Hematopoietic multipotent progenitor cell treated with erythropoietin and hydrocortisone succinate and interleukin-3 and kit ligand, for 15 days (in vitro differentiated cells): Measurements from ENCODE around the gene SELENOM.
A peak's percentile ranks its signal among the peaks of the same experiment; 100 is the strongest.

Experiments
- DNase-seq: peaks from one replicate; pipeline ENCODE4 v3.0.0-alpha.2; 2015; ENCODE audit warnings: low spot score

The SELENOM gene, protein sequence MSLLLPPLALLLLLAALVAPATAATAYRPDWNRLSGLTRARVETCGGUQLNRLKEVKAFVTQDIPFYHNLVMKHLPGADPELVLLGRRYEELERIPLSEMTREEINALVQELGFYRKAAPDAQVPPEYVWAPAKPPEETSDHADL

DNA sequence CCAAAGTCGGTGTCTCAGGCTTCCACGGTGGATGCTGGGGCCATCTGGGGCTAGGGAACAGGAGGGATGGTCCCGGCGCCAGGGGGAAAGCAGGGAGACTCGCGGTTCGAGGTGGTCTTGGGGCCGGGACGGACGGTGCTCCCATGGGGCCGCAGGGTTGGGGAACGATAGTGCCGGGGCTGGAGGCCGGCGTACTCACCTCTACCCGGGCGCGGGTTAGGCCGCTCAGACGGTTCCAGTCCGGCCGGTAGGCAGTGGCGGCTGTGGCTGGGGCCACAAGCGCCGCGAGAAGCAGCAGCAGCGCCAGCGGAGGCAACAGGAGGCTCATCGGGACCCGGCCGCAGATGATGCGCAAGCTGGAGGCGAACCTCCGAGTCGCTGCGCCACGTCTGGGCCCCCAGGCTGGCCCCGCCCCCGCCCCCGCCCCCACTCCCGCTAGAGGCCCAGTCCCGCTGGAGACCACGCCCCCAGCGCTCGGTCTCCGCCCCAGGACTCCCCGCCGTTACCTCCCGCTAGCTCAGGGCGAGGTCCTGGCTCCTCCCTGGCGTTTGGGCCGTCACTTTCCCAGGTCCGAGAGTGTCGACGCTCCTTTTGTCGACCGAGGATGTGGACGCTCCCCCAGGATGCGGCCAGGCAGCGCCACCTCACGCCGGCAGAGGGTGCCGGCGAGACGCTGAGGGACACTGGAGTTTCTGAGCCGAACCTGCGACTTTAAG lies at the start of gene SELENOM:
SELENOM (minus strand) TSS at position 391 of the 716 bp plus-strand sequence; CDS start at position 328, 63 bp downstream.
- DNase-seq, result peak; percentile 87

DNA sequence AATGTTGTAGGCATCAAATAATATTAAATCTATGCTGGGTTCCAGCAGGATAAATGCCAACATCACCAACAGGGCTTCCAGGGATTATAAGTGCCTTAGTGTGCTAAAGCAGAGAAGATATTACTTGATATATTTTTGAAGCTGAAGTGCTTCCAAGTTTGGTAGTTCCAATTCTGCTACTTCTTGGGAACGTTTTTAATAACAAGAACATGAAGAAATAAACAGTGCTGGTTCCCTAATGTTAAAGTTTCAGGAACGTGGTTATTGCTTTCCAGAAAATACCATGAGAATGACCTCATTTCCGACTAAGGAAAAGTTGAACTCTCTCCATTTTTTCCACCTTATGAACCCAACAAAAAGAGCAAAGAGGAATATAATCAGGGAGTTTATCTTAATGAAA lies 48.1 kb upstream of the SELENOM start:
- no peak for DNase-seq

DNA sequence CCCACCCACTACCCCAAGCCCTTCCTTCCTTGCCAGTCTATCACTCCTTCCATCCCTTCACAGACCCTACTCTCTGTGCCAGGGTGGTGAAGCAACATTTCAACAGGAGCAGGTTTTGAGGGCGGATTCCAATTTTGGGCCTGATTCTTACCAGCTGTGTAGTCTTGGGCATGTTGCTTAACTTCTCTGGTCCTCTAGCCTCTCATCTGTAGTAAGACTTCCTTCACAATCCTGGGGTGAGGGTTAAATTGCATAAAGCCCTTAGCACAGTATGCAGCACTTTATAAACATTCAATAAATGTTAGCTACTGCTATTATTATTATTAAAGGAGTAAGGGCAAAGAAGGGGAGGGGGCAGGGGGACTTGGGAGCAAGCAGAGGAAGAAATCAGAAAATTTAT lies 47.6 kb upstream of the SELENOM start:
- no peak for DNase-seq

DNA sequence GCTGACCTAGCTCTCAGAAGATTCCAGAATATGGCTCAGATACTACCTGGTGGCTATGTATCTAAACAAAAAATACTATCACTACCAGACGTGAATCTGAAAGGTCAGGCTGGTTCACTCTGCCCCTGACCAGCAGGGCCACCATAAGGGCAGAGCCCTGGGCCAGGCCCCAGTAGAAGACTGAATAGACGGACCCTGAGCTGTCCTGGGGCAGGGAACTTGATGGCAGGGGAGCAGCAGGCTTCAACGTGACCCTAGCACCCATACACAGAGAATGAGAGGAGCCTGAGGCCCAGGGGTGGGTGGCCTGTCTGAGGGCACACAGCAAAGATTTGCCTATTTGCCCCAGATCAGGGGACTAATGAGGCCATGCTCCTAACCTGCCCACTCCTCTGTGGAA lies 46.0 kb upstream of the SELENOM start:
- DNase-seq, result no peak

DNA sequence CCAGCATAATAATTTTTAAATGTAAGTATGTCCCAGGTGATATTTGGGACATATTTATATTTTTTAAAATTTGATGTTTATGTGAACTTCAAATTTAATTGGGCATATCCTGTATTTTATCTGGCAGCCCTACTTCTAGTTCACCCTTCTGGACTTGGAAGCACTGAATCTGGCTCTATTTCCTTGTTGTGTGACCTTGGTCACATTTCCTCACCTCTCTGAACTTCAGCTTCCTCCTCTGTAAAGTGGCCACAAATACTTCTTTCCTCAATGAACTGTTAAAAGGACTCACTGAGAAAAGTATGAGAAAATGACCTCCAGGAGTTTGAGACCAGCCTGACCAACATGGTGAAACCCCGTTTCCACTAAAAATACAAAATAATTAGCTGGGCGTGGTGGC lies 44.5 kb upstream of the SELENOM start:
- no peak for DNase-seq

DNA sequence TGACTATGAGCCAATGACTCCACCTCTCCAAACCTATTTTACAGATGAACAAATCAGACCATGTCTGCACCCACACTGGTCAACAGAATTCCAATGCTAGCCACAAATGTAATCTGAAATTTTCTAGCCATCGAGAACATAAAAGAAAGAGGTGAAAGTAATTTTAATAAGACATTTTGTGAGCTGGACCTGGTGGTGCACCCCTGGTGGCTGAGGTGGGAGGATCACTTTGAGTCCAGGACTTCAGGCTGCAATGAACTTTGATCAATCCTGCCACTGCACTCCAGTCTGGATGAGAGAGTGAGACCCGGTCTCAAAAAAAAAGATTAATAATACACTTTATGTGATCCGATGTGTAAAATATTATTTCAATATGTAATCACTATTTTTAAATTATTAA lies 43.2 kb upstream of the SELENOM start:
- DNase-seq, result no peak

DNA sequence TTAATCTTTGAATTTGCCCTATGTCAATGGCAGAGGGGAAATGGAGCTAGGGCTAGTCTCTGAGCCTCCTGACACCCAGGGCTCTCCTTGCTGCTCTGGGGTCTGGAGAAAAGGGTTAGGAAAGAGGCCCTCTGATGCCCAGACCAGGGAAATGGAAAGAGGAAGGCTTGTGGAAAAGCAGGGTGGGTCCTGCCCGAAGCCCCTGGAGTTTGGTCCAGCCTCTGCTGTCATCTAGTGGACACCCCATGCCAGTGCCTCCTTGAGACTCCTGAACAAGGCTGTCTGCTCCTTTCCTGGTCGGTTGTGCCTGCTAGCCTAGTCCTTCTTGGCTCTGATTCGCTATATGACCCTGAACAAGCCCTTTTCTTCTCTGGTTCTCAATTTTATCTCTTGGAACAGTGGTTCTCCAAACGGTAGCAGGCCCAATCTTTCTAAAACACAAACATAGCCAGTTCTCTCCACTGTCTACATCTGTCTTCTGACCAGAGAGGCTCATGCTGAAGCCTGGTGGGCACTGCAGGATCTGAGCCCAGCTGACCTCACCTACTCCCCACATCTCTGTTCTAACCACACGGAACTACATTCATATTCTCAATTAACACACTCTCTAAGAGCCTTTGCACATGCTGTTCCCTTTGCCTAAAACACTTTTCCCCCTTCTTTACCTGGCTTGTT lies 41.7 kb upstream of the SELENOM start:
- DNase-seq, result peak; percentile 24

DNA sequence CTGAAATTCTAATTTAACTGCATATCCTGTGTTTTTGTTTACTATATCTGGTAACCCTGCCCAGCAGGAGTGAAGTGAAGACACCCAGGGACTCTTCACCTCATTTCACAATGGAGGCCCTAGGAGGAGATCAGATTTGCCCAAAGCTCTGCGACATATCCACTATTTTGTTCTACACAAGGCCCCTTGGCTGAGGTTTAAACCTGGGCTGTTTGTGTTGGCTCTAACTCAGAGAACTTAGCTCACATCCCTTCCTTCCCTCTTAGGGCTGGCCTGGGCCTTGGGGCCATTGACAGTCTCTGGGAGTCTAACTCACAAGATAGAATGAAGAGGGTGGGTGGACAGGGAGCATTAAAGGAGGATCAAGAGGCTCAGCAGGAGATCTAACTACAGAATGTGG lies 41.1 kb upstream of the SELENOM start:
- DNase-seq, result no peak

DNA sequence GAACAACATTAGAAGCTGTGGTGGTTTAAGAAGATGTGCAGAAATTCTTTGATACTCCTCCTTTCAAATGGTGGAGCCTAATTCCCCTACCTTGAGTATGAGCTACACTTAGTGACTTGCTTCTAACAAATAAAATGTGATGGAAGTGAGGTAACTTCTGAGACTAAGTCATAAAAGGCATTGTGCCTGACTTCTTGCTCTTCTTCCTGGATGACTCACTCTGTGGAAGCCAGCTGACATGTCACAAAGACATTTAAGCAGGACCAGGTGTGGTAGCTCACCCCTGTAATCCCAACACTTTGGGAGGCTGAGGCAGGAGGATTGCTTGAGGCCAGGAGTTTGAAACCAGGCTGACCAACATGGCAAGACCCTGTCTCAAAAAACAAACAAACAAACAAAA lies 36.9 kb upstream of the SELENOM start:
- no peak for DNase-seq

DNA sequence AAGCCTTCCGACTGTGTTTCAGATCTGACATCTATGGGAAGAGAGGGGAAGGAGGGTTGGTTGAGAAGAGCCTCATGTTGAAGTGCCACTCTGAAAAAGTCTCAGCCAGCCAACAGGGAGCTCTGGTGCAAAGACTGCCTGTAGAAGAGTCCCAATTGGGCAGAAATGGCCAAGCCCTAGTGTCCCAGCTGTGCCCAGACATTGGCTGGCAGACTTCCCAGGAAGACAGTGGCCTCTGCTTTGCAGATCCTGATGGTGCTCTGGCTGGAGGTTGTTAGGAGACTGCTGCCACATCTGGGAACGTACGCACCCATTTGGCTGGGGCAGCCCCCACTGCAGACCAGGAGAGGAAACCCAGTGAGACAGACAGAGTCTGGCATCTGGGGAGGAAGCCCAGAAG lies 36.2 kb upstream of the SELENOM start:
- no peak for DNase-seq

DNA sequence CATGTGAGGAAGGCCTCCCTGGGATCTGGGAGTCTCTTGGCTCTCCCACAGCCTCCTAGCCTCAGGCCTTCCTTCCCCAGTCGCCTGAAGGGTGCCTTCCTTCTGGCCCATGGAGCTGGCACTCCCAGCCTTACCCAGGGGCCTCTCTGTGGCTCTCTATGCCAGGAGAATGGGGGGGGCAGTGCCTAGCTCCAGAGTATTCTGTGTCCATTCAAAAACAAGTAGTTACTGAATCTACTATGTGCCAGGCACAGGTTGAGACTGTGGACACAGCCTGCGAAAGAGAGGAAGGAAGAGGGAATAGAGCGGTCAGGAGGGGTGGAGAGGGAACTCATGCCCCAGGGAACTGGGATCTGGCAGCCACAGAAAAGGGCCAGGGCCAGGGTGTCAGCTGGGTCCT lies 35.7 kb upstream of the SELENOM start:
- DNase-seq, result no peak

DNA sequence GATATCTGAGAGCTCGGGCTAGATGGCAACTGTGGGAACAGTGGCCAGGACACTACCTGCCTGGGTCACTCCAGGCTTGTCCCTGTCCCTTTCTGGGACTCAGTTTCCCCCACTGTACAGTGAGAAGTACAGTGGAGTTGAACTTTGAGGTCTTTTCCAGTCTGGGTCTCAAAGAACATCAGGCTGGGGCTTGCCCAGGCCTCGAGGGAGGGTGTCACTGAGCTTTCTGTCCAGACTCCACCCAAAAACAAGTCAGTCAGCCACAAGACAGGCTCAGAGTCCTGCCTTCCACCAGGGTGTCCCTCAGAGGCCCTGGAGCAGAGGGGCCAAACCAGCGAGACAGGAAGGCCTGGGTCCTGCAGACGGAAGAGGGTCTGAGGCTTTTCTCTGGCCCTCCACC lies 34.9 kb upstream of the SELENOM start:
- DNase-seq, result no peak

DNA sequence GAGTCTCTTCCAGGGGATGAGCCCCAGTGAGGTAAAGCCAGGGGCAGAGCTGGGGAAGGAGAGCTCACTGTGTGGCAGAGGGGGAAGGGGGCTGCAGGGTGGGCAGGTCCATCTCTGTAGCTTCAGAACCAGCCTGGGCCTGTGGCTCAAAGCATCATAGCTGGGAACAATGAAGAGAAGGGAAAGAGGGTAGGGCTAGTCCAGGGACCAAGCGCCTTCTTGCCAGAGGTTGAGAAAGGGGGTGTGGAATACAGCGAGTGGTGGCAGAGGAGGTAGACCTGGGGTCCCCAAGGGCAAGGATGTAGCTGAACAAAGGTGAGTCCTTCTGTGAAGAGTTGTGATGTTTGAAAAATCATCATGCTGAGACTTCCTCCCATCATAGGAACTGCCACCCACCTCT lies 34.2 kb upstream of the SELENOM start:
- DNase-seq, result no peak

DNA sequence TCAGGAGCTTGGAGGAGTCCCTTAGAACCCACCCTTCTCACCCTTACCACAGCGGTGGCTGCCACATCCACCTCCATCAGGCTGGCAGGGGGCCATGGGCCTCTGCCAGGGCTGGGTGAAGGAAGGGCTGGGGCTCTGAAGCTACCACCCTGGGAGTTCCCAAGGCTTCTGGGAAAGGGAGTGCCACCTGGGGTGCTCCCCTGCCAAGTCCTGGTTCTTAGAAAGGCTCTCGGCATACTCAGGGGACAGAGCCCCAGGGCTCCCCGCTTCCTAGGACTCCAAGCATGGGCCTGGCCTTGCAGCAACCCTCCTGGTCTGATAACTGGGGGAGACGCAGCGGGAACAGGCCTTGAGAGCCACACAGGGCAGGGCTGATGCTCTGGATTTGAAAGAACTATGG lies 33.4 kb upstream of the SELENOM start:
- peak; percentile 12 for DNase-seq

DNA sequence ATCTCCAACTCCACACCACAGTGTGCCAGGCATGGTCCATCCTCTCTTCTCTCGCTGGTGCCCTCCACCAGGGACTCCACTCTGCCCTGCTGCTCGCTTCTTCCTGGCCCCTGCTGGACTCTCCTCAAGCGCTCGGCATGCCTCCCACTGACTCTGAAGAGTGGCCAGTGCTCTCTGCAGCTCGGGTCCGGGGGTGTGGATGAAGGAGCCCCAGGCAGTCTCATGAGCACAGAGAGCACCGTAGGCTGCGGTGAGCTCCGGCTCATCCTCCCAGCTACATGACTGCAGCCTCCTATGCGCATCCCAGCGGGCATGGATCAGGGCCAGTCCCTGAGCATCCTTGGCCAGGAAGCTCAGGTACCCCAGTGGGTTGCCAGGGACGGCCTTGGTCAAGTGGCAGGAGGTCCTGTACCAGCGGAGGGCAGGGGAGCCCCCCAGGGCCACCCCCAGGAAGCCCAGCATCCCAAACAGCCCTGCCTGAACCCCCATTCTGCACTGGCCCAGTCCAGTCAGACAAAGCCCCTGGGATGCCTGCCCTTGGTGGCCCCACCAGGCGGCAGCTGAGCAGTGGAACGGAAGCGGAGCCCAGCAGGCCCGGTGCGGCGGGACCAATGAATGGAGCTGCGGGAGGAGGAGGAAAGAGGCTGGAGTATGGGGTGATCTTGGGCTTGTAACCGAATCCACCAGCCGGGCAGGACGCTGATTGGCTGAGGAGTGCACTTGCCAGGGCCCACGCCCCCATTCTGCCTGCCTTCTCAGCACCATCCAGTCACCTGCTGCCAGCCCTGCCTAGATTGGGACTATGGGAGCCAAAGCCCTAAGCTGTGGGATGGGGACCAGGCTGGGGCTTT lies 32.7 kb upstream of the SELENOM start, which contains the start of gene PLA2G3:
PLA2G3 (minus strand) TSS at position 643 of the 851 bp plus-strand sequence; CDS start at position 489, 154 bp downstream.
- DNase-seq, result no peak

DNA sequence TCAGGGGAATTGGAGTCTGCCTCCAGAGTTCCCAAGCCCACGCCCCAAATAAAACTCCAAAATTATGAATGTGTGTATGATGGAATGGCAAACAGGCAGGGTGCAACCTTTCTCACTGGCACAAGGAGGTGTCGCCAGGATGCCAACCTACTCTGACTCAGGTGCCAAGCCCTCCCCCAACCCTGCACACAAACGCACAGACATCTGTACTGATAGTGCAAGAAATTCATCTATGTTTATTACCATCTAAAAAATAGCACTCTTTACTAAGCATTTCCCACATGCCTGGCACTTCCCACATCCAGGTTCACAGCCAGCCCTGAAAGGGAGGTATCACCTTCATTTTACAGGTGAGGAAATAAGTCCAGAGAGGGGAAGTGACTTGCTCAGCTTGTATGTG lies 31.7 kb upstream of the SELENOM start:
- no peak for DNase-seq

DNA sequence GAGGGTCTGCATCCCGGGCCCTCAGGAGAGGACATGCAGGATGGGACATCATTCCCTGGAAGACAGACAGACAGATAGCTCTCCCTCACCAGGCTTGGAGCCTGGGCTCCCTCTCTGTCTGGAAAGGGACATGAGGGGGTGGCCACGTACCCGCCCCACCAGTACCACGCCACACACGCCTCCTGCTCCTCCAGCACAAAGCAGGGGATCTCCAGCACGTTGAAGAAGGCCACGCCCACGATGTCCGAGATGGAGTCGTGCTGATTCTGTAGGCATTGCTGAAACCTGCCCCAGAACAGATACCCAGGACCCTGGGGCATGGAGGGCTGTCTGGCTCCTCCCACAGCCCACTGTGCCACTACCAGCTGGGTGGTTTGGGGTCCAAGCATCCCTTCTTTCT lies 30.8 kb upstream of the SELENOM start:
- DNase-seq, result no peak

DNA sequence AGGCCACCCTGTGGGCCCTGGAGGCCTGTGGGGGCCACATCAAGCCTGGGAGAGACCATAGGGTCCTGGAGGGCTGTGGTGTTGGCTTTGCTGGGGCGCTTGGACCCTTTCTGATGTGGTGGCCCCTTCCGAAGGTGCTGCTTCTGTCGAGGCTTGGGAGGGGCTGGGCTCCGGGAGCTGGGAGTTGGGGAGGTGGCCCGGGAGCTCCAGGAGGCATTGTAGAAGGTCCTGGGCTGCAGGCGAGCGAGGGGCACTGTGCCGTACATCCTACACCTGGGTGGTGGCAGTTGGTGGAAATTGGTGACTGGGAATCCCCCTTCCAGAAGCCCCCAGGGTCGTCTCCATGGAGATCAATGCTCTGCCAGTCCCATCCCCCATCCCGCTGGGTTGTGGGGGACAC lies 30.4 kb upstream of the SELENOM start:
- no peak for DNase-seq

DNA sequence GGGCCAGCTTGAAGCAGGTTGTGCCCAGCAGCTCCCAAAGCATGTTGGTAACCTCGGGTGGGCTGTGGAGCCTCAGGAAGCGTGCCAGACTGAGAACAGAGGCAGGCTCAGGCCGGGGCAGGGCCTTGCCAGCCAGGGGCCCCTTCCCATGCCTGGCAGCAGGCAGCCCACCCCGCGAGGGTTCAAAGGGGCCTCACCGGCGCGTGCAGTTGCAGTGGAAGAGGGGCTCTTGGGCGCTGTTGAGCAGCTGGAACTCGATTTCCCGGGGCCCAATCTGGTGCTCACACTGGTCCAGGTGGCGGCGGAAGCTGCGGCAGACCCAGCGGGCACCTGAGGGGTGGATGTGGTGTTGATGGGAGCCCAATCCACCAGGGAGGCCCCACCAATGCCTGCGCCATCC lies 29.3 kb upstream of the SELENOM start:
- no peak for DNase-seq

DNA sequence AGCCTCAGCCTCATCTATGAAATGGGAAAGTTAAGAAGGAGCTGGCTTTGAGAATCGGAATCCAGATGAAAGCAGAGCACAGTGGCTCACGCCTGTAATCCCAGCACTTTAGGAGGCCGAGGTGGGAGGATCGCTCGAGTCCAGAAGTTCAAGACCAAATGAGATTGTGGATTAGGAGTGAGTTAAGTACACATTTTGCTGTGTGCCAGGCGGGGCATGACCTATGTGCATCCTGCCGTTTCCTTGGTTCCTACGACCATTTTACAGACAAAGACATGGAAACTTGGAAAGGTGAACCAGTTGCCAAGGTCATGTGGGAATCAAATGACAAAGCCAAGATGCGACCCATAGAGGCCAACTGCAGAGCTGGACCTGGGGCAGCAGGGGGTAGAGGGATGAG lies 28.8 kb upstream of the SELENOM start:
- no peak for DNase-seq

DNA sequence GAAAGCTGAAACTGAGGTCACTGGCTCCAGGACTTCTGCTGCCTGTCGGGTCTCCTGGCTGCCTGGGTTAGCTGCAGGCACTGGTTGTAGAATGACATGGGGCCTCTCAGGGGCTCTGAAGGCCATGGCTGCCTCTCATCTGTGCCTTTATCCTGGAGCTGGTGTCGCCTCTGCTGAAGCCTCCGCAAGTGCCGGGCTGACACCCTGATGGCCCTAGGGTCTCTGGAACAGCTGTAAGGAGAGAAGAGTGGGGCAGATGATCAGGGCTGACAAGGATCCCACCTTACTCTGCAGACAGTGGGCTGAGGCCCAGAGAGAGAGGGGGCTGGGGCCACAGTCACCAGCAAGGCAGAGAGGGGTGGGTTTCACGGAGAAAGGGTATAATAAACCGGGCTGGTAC lies 28.3 kb upstream of the SELENOM start:
- no peak for DNase-seq

DNA sequence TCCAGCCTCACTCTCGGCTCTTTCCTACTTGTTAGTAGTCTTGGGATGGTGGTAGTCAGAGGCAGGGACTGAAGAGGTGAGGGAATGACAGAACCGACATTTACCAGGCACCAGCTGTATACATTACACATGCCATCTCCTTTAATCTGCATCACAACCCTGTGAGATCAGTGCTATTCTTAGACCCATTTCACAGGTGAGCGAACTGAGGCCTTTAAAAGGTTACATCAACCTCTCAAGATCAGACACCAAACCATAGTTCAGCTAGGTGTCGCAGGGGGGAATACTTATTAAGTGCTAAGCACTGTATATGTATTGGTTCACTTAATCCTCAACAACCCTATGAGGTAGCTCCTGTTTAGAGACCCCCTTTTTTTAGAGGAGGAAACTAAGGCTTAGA lies 27.3 kb upstream of the SELENOM start:
- no peak for DNase-seq

DNA sequence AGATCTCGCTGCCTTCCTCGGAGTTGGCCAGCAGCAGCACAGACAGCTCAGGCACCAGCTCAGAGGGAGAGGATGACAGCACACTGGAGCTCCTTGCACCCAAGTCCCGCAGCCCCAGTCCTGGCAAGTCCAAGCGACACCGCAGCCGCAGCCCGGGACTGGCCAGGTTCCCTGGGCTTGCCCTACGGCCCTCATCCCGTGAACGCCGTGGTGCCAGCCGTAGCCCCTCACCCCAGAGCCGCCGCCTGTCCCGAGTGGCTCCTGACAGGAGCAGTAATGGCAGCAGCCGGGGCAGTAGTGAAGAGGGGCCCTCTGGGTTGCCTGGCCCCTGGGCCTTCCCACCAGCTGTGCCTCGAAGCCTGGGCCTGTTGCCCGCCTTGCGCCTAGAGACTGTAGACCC lies 26.5 kb upstream of the SELENOM start:
- DNase-seq, result no peak
